ENCODE measurements around the gene ERMARD.

The ERMARD gene

DNA sequence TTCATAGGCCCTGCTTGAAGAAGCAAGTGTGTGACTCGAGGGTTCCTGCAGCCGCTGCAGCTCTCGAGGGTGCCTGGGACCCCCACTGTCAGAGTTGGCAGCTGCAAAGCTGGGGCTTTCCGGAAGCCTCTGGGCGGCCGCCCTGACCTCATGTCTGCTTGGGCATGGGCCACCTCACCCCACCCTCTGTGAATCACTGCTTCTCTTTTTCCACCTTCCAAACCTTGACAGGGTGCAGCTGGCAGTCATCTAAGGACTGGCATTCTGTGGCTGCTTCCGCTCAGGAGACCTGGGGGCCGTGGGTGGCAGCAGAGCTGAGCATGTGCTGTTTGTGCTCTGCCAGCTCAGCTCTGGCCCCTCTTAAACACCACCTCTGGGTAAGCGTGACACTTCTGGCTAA lies 32.0 kb downstream of the ERMARD start:
- TF ChIP-seq, protein P1, sequence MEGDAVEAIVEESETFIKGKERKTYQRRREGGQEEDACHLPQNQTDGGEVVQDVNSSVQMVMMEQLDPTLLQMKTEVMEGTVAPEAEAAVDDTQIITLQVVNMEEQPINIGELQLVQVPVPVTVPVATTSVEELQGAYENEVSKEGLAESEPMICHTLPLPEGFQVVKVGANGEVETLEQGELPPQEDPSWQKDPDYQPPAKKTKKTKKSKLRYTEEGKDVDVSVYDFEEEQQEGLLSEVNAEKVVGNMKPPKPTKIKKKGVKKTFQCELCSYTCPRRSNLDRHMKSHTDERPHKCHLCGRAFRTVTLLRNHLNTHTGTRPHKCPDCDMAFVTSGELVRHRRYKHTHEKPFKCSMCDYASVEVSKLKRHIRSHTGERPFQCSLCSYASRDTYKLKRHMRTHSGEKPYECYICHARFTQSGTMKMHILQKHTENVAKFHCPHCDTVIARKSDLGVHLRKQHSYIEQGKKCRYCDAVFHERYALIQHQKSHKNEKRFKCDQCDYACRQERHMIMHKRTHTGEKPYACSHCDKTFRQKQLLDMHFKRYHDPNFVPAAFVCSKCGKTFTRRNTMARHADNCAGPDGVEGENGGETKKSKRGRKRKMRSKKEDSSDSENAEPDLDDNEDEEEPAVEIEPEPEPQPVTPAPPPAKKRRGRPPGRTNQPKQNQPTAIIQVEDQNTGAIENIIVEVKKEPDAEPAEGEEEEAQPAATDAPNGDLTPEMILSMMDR (IDR thresholded peaks at IDR 0.05; ENCODE audit: insufficient read depth, missing control alignments), result no peak
- no peak for DNase-seq (ENCODE audit: insufficient read length, low spot score)
- no peak for FAIRE-seq

DNA sequence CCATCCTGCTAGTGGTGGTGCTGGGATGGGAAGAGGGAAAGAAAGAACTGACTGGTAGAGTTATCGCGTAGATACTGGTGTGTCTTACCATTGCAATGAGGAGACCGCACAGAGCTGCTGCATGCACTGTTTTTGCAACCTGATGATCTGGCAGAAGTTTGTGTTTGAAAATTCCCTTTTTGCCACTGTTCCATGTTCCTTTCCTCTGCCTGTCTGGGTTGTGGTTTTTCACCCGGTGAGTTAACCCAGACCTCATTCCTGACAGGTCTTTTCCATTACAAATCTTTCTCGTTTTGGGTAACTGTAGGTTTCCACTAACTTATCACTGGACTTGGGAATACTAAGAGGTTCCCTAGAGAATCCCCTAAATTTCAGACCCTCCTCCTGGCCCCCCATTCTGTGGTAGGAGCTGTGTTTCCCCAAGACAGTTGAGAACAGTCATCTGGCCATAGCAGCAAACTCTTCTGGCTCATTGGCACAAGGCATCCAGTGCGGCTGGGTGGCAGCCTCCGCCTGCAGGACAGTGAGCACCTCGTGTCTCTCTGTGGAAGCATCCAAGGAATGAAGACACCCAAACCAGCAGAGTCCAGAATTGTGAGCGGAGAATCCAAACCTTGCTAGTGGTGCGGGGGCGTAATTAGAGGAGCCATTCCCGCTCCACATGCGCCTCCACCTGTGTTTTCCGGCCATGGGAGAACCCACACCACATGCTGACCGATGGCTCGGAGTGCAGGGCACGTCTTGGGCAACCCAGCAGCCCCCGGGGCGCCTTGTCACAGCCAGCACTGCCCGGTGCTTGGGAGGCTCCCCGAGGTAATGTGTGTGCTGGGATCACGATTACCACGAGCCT lies 32.8 kb downstream of the ERMARD start:
- TF ChIP-seq, protein P1 (IDR thresholded peaks at IDR 0.05; ENCODE audit: insufficient read depth, missing control alignments), result no peak
- no peak for DNase-seq (ENCODE audit: insufficient read length, low spot score)
- no peak for FAIRE-seq

DNA sequence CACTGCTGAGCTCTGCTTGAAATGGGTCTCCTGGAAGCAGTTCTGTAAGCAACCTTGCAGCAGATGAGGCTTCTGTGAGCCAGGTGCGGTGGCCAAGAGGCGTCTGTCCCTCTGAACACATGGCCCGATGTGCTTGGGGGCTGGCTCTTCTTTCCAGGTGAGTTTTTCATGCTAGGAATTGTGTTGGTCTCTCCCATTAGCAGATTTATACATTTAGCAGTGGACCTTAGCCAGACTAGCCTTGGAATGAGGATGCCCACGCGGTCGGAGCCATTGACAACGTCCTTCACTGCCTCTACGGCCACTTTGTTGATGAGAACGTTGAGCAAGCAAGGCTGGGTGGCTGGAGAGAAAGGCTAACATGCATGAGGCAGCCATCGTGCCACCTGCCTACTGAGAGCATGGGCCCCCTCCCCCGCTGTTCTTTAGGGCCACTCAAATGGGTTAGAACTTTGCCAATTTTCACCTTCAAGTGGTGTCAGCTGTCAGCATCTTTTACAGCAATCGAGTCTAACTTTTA lies 33.5 kb downstream of the ERMARD start:
- TF ChIP-seq, protein P1 (IDR thresholded peaks at IDR 0.05; ENCODE audit: insufficient read depth, missing control alignments), result no peak
- DNase-seq (ENCODE audit: insufficient read length, low spot score) (no peak), FAIRE-seq (no peak)

DNA sequence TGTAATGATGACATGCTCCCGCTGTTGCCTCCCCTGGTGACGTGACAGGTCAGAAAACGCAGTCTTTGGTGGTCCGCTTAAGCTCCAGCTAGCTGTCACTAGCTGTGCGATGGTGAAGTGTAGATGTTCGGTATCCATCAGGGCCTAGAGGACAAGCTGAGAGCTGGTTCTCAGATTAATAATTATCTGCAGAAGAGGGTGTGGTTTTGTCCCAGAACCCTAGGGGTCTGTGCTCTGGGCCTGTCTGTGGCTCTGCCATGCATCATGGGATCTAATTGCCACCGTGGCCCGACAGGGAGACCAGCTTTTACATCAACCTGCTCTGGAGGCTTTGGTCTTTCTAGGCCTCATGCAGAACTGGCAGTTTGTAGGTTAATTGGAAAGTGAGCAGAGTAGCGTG lies 34.1 kb downstream of the ERMARD start:
- no peak for DNase-seq (ENCODE audit: insufficient read length, low spot score)
- FAIRE-seq, result no peak
- TF ChIP-seq, protein P1 (IDR thresholded peaks at IDR 0.05; ENCODE audit: insufficient read depth, missing control alignments), result no peak

DNA sequence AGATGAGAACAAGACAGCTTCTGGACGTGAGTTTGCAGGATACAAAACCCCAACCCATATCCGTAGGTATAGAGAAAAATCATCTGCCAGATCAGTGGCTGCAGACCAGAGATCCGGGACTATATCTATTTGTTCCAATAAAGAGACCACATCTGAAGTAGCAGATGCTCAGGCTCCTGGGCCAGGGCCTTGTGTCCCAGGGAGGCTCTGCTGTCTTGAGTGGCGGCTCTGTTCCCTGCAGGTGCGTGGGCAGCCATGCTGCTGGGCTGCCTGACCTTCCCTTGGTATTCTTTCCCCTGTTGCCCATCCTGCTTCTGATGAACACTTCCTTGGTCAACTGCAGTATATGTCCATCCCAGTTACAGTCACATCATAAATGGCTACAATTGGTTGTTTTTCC lies 34.9 kb downstream of the ERMARD start:
- TF ChIP-seq, protein P1 (IDR thresholded peaks at IDR 0.05; ENCODE audit: insufficient read depth, missing control alignments), result no peak
- no peak for DNase-seq (ENCODE audit: insufficient read length, low spot score)
- no peak for FAIRE-seq

DNA sequence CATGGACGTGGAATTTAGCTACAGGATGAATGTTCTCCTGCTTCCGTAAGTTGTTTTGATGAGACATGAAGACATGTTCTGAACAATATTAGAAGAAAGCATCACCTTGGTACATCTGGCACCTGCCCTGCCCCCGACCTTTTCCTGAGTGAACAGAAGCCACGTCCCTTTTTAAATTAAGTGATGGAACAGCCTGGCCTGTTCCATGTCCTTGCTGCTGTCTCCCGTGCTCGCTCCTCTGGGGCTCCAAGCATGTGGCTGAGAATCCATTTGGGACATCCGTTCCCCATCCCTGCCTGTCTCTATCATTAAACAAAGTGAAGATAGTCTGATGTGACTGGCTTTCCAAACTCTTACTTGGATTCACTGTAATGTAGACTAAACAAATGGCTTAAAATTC lies 36.4 kb downstream of the ERMARD start:
- TF ChIP-seq, protein P1 (IDR thresholded peaks at IDR 0.05; ENCODE audit: insufficient read depth, missing control alignments), result no peak
- FAIRE-seq (no peak), DNase-seq (ENCODE audit: insufficient read length, low spot score) (no peak)

DNA sequence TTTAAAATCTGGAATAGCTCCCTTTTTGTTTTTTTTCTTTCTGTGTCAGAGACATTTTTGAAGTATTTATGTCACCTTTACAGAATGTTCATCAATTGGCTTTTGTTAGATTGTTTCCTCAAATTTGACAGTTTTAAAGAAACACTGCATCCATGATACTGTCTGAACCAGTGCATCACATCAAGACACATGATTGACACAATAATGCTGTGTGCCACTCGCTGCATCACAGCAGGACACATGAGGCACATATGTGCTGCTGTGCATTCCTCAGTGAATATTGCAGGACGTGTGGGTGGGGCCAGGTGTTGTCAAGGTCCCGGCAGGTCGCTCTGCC lies 37.4 kb downstream of the ERMARD start:
- TF ChIP-seq, protein P1 (IDR thresholded peaks at IDR 0.05; ENCODE audit: insufficient read depth, missing control alignments), result no peak
- FAIRE-seq (no peak), DNase-seq (ENCODE audit: insufficient read length, low spot score) (no peak)

All from D721Med (cell line).